GM12874 (cell line): ENCODE measurements around the gene MPV17.

Experiments
- TF ChIP-seq, protein P1 (sequence below): IDR thresholded peaks from 2 replicates; pipeline ENCODE4 v1.5.1; 2011; ENCODE audit warnings: low read depth, mild to moderate bottlenecking, control low read depth, low read length, moderate library complexity; ENCODE audit not compliant: insufficient read depth

MPV17 gene, protein sequence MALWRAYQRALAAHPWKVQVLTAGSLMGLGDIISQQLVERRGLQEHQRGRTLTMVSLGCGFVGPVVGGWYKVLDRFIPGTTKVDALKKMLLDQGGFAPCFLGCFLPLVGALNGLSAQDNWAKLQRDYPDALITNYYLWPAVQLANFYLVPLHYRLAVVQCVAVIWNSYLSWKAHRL

DNA sequence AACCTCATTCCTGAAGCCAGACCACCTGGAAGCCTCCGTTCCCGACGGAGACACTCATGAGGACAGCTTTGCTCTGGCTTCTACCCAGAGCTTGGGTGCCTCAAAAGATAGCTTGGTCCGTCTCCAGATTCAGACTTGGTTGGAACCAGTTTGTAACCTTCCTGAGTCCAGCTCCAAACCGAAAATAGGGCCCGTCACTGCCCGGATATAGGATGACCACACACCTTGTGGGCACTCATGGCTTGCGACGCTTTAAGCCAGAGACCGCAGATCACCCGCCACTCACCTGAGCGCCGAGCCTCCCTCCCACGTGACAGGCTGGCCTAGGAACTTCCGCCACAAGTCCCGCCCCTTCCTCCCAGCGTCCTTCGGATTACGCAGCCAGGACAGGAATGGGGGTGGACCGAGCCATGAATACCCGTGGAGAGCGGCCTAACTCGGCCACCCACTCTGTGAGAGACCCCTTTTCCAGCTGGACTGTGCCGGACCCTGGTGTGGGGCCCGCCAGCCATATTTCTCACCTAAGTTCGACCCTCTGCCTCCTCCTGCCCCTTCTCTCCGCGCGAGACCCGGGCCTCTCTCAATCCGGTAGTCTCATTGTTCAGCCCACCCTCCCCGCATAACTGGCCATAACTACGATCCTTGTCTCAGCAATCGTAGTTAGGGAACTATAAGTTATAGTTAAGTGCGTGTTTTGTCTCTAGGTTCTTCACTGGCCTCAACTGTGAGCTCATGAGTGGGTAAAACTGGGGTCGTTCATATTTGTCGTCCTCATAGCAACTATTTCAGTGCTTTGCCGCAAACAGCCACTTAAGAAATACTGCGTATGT, at the start of gene MPV17:
MPV17 (minus strand) TSS at position 332 of the 830 bp plus-strand sequence. CDS start 580 bp downstream, outside the sequence.
- TF ChIP-seq, protein P1, sequence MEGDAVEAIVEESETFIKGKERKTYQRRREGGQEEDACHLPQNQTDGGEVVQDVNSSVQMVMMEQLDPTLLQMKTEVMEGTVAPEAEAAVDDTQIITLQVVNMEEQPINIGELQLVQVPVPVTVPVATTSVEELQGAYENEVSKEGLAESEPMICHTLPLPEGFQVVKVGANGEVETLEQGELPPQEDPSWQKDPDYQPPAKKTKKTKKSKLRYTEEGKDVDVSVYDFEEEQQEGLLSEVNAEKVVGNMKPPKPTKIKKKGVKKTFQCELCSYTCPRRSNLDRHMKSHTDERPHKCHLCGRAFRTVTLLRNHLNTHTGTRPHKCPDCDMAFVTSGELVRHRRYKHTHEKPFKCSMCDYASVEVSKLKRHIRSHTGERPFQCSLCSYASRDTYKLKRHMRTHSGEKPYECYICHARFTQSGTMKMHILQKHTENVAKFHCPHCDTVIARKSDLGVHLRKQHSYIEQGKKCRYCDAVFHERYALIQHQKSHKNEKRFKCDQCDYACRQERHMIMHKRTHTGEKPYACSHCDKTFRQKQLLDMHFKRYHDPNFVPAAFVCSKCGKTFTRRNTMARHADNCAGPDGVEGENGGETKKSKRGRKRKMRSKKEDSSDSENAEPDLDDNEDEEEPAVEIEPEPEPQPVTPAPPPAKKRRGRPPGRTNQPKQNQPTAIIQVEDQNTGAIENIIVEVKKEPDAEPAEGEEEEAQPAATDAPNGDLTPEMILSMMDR: no peak

DNA sequence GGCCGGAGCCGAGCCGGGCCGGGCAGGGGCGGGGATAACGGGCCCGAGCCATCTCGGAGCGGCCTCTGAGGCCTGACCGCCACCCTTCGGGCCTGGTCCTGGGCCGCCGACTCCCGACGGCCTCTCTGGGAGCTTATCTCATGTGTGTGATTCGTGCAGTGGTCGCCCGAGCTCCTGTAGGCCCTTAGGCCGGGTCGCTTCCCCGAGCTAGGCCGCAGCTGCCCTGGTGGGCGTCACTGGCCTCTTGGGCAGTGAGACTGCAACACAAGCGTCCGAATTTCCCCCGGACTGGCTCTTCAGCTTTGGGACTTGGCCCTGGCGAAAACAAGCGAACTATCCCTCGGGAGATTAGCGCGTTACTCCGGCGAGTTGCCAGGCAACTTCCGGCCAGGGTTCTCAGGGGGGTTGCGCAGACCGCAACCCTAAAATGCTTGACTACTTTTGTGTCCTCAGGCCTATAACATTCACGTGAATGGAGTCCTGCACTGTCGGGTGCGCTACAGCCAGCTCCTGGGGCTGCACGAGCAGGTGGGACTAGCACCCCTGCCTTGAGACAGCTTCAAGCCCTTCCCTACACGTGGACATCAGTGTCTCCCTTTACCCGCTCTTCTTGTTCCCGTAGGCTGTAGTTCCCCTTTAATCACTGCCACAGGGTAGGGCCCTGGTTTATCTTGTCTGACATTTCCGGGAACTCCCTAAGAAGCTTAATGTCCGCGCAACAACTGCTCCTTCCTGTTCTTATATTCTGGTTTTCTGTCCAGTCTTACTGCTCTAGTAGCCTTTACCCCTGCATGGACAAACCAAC, 48.1 kb upstream of the MPV17 start:
- TF ChIP-seq, protein P1: no peak

DNA sequence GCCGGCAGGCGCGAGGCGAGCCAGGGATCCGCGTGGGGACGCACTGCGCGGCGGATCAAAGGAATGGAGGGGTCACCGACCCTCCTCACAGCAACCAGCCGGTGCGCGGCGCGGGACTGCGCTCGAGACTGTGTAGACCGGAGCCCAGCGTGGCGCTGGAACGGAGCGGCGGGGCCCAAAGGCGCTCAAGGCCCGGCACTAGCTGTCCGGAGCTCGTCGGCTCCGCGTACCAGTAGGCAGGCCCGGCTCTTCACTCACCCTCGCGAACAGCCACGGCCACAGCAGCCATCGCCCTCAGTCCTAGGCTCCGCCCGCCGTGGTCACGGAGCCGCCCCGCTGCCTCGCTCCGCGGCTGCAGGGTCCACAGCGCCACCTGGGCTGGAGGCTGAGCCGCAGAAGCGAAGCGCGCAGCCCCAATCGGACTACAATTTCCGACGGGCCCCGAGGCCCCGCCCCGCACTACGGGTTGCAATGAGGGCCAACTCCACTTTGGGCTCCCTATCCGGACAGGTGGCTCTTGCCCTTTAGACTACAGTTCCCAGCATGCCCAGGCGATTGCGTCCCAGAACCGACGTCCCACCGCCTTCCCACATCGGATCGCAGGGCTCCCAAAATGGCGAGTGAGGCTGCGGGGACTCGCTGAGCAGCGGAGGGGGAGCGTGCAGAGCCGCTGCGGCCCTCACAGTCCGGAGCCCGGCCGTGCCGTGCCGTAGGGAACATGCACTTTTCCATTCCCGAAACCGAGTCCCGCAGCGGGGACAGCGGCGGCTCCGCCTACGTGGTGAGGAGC, 47.3 kb upstream of the MPV17 start, which contains the start of the genes EIF2B4 and SNX17:
EIF2B4 (minus strand) TSS at position 313 of the 790 bp plus-strand sequence; CDS start at position 289, 24 bp downstream.
SNX17 (plus strand) TSS at position 591 of the 790 bp plus-strand sequence; CDS start at position 719, 128 bp downstream.
- TF ChIP-seq, protein P1: peak; percentile 90

DNA sequence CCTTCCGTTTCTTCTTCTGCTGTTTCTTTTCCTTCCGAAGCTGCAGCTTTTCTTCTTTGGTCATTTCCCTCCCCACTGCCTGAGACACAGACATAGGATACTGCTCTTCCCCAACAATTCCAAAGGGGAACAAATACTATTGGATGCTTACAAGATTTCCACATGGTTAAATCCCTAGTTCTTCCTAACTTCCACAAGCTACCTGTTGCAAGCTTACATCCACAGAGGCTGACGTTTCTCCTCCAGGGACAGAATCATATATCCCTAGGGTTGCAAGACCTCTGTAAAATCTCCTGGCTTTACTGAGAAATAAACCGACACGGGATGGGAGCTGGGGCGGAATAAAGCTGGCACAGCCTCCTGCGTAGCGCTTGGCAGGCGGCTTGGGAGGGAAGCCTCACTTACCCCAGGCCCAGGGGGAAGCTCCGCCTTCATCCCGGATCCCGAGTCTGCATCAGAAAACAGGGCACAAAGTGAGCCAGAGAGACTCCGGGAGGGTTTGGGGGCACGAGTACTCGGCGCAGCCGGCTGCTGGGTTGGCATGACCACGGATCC, 46.7 kb upstream of the MPV17 start:
- TF ChIP-seq, protein P1: no peak

DNA sequence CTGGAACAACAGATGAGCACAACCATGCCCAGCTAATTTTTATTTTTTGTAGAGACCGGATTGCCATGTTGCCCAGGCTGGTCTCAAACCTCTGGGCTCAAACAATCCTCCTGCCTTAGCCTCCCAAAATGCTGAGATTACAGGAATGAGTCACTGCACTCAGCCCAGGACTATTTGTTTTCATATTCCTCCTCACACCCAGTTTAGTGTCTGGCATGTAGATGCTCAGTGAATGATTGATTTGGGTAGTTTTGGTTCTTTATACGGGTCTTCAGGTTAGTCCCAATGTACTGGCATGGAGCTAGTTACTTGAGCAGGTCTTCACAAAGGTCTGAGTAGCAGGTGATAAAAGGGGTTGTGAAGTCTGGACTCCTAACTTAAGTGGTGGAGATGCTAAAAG, 41.0 kb upstream of the MPV17 start:
- TF ChIP-seq, protein P1: no peak

DNA sequence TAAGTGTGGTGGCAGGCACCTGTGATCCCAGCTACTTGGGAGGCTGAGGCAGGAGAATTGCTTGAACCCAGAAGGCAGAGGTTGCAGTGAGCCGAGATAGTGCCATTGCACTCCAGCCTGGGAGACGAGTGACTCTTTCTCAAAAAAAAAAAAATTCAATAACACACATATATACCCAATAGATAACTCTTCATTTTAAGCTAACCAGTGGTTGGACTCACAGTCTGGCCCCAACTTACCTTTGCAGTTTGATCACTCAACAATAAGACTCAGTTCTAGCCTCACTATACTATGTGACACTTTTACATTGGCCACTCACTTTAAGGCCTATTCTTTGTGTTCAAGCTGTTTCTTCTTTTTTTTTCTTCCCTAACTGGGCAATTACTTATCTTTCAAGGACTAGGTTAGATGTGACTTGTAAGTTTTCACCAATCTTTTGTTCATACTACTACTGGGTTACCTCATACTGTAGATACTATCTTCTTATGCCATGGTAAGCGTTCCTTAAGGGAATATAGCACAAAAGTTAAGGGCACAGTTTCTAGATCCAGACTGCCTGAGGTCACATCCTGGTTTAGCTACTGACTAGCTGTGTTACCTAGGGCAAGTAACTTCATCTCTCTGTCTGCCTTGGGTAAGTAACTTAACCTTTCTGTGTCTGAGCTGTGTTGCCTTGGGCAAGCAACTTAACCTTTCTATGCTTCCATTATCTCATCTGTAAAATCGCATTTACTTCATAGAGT, 40.0 kb upstream of the MPV17 start:
- TF ChIP-seq, protein P1: no peak
